Choroid plexus epithelial cell (primary cell): ENCODE data around the gene OMD.
A peak's percentile ranks its signal among the peaks of the same experiment; 100 is the strongest.
"Not testable (repeated sequence)": the region's sequence is repeated elsewhere in the genome, so short reads cannot be mapped to it uniquely, and the experiment has no call there.

ENCODE experiments used
- DNase-seq: peaks from one replicate; pipeline ENCODE4 v3.0.0-alpha.2; 2010; ENCODE audit warnings: low read depth
- H3K4me3 ChIP-seq: 2 replicates; pipeline ENCODE4 v1.5.1; 2011; ENCODE audit warnings: low read depth, mild to moderate bottlenecking, control low read depth, low read length, moderate library complexity
- CTCF ChIP-seq: conservative IDR thresholded peaks from 2 replicates; pipeline ENCODE4 v1.5.1; 2011; ENCODE audit warnings: low read depth, mild to moderate bottlenecking, control low read depth, inconsistent platforms, low read length, moderate library complexity

OMD gene

GRCh38 chr9:92422611-92423338, 1.5 kb downstream of the OMD start:
- no peak for DNase-seq
- H3K4me3 ChIP-seq, result no peak overlapping the region
- TF ChIP-seq CTCF, result no peak

DNA sequence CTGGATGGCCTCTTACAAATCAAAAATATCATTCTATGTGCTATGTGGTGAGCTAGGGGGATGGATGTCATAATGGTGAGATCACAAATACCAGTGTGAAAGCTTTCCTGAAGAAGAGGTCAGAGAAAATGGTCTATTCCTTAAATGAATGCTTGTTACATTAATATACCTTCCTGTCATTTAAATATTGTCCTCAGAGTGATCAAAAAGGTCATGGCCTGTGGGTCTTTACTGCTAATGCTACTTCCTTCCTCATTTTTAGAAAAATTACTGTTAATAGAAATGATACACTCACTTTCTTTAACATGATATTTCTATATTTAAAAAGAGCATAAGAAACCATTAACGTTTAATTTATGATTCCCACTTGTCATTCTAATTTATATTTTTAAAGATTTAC, 9.7 kb downstream of the OMD start:
- no peak overlapping the region for H3K4me3 ChIP-seq
- DNase-seq, result peak; percentile 27
- TF ChIP-seq CTCF, result no peak

DNA sequence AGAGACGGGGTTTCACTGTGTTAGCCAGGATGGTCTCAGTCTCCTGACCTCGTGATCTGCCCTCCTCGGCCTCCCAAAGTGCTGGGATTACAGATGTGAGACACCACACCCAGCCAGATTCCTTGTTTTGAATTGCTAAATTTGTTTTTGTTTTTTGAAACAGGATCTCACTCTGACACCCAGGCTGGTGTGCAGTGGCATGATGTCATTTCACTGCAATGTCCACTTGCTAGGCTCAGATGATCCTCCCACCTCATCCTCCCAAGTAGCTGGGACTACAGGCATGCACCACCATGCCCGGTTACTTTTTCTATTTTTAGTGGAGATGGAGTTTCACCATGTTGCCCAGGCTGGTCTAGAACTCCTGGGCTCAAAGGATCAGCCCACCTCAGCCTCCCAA, 13.1 kb downstream of the OMD start:
- H3K4me3 ChIP-seq, DNase-seq: not testable (repeated sequence)

DNA sequence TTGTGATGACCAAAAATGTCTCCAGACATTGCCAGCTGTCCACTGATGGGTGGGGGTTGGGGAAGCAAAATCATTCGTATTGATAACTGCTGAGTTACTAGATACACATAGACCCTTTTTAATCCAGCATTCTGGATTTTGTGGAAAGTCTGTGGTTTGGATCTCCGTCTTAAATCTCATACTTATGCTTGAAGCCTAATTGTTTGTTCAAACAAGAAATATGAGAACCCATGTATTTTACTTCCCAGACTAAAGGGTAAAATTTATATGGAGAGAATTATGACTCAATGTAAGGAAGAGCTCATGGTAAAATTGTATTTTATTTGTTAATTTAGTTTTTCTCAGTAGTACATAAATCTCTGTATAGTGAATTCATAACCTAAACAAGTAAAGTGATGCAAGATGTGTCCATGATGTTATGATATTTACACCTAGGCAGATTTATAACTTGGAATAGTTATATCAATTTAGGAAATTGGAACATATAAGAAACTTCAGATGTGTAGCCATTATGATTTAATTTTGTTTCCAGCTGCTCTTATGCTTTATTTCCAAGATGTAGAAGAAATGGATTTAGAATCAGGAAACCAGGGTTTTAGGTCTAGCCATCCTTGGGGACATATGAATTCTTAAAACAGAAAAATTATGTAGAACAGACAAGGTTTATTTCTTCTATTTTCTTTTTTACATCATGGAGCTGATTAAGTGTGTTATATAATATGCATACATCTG, 15.4 kb downstream of the OMD start:
- no peak for TF ChIP-seq CTCF

DNA sequence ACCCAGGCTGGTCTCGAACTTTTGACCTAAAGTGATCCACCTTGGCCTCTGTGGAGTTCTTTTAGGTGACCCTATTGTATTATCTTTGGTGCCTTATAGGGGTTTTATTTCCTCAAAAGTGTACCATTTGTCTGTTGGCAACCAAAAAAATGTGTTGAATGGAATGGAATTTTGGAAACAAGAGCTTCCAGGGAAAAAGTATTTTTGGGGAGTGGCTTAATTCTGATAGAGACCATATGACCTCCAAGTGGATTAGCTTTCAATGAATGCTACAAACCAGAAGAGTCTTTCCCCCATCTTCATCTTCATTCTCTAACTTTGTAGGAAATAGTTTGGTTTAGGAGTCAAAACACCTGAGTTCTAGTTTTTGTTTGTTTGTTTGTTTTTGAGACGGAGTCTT, 16.5 kb downstream of the OMD start:
- DNase-seq, result no peak
- no peak overlapping the region for H3K4me3 ChIP-seq
- TF ChIP-seq CTCF, result no peak

More for the DNA sequence above, 15.4 kb downstream of the OMD start:
- DNase-seq, result no peak
- H3K4me3 ChIP-seq, result no peak overlapping the region

- peak; percentile 82 for DNase-seq
- no peak for TF ChIP-seq CTCF
- H3K4me3 ChIP-seq, result no peak overlapping the region
Measured at GRCh38 chr9:92406477-92406876, 17.8 kb downstream of the OMD start.

- no peak for DNase-seq
- H3K4me3 ChIP-seq, result no peak overlapping the region
- TF ChIP-seq CTCF, result no peak
Measured at GRCh38 chr9:92405818-92406217, 18.5 kb downstream of the OMD start.
